Measurements from ENCODE around the gene TOX3. TPM values are rescaled to one million over a fixed set of nuclear protein-coding genes. Genes with fewer than 3 reads are reported as not detected.

TOX3 gene
- total RNA-seq, 1 donor from 2014 or later = 8.5 TPM

DNA sequence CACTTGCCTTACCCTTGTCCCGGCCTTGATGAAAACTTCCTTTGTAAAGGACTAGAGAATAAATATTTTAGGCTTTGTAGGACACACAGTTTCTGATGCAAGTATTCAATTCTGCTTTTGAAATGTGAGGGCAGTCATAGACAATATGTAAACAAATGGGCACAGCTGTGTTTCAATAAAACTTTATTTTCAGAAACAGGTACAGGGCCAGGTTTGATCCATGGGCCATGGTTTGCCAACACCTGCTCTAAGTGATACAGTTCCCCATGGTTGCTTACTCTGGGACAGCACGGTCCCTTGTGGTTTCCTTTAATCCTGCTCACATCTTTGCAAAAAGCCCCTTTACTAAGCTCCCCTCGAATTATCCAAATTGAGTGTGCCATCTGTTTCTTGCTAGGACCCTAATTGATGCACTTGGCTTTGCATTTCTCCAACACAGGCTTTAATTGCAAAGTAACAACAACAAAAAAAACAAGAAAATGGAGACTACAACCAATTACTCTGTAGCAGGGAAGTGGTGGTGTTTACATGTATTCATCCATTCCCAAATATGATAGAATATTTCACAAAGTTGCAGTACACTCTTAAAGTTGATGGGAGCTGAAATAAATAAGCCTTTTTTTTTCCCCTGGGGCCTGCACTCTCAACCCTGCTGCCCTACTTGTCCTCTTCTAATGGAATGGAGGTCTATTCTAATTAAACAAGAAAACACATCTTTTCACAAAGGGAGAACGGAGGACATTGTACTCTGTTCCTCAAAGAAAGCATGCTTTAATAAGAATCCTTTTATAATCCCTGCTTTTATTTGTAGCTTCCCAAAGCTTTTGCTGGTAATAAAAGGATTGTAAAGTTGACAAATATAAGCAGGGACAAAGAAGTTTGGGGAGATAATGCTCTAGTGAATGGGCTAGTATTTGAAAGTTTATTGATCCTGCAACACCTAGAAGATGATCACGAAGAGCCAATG is 37.7 kb upstream of the TOX3 start:
- H3K27me3 Mint-ChIP-seq (ENCODE audit: unreplicated experiment) = peaks cover 4% of the 10 kb centered on the region
- no peak overlapping the region for H3K4me3 Mint-ChIP-seq (ENCODE audit: unreplicated experiment)
- no peaks in the 10 kb centered on the region for H3K4me1 Mint-ChIP-seq (ENCODE audit: unreplicated experiment)
- no peak overlapping the region for H3K27ac Mint-ChIP-seq (ENCODE audit: unreplicated experiment)
- H3K36me3 Mint-ChIP-seq (ENCODE audit: low read depth, unreplicated experiment) = no peaks in the 10 kb centered on the region
- DNase-seq (ENCODE audit: low spot score) = no peak
- TF ChIP-seq, protein P1, sequence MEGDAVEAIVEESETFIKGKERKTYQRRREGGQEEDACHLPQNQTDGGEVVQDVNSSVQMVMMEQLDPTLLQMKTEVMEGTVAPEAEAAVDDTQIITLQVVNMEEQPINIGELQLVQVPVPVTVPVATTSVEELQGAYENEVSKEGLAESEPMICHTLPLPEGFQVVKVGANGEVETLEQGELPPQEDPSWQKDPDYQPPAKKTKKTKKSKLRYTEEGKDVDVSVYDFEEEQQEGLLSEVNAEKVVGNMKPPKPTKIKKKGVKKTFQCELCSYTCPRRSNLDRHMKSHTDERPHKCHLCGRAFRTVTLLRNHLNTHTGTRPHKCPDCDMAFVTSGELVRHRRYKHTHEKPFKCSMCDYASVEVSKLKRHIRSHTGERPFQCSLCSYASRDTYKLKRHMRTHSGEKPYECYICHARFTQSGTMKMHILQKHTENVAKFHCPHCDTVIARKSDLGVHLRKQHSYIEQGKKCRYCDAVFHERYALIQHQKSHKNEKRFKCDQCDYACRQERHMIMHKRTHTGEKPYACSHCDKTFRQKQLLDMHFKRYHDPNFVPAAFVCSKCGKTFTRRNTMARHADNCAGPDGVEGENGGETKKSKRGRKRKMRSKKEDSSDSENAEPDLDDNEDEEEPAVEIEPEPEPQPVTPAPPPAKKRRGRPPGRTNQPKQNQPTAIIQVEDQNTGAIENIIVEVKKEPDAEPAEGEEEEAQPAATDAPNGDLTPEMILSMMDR (IDR thresholded peaks at IDR 0.05; ENCODE audit: unreplicated experiment) = no peak
- no peaks in the 10 kb centered on the region for H3K9me3 Mint-ChIP-seq (ENCODE audit: unreplicated experiment)

DNA sequence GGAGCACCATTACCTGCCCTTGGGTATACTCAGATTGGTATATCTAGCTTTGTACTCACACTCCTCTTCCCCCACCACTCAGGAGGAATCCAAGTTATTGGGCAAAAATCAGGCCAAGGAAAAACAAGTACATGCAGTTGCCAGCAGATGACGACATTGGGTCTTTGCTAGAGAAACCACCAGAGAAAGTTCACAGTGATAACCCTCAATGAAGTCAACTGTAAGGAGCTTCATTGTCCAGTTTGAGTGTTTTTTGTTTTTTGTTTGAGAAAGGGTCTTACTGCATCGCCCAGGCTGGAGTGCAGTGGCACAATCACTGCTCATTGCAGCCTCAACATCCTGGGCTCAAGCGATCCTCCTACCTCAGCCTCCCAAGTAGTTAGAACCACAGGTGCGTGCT is 34.6 kb upstream of the TOX3 start:
- H3K9me3 Mint-ChIP-seq (ENCODE audit: unreplicated experiment) = no peaks in the 10 kb centered on the region
- no peak overlapping the region for H3K27ac Mint-ChIP-seq (ENCODE audit: unreplicated experiment)
- H3K27me3 Mint-ChIP-seq (ENCODE audit: unreplicated experiment) = peaks cover 2% of the 10 kb centered on the region
- H3K36me3 Mint-ChIP-seq (ENCODE audit: low read depth, unreplicated experiment) = no peaks in the 10 kb centered on the region
- H3K4me3 Mint-ChIP-seq (ENCODE audit: unreplicated experiment) = no peak overlapping the region
- peaks cover 5% of the 10 kb centered on the region for H3K4me1 Mint-ChIP-seq (ENCODE audit: unreplicated experiment)
- TF ChIP-seq, protein P1 (IDR thresholded peaks at IDR 0.05; ENCODE audit: unreplicated experiment) = no peak
- no peak for DNase-seq (ENCODE audit: low spot score)

DNA sequence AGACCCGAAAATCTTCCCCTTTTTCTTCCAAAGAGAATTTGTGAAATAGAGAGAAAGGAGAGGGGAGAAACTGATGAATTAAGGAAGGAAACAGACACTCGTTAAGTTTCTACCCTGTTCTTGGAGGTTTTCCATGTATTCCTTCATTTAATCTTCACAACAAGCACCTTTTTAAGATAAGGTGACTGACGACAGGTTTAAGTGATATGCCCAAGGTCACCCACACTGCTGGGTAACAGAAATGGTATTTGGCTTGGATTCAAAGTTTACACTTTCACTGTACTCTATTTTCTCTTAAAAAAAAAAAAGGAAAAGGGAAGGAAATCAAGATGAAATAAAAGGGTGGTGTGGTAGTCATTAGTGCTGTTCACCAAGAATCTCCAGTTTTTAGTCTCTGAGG is 33.5 kb upstream of the TOX3 start:
- Mint-ChIP-seq H3K9me3 (ENCODE audit: unreplicated experiment) (no peaks in the 10 kb centered on the region), H3K36me3 (ENCODE audit: low read depth, unreplicated experiment) (no peaks in the 10 kb centered on the region), H3K27me3 (ENCODE audit: unreplicated experiment) (peaks cover 2% of the 10 kb centered on the region), H3K4me1 (ENCODE audit: unreplicated experiment) (peaks cover 5% of the 10 kb centered on the region), H3K27ac (ENCODE audit: unreplicated experiment) (no peak overlapping the region), H3K4me3 (ENCODE audit: unreplicated experiment) (no peak overlapping the region)
- no peak for DNase-seq (ENCODE audit: low spot score)
- TF ChIP-seq, protein P1 (IDR thresholded peaks at IDR 0.05; ENCODE audit: unreplicated experiment) = no peak

DNA sequence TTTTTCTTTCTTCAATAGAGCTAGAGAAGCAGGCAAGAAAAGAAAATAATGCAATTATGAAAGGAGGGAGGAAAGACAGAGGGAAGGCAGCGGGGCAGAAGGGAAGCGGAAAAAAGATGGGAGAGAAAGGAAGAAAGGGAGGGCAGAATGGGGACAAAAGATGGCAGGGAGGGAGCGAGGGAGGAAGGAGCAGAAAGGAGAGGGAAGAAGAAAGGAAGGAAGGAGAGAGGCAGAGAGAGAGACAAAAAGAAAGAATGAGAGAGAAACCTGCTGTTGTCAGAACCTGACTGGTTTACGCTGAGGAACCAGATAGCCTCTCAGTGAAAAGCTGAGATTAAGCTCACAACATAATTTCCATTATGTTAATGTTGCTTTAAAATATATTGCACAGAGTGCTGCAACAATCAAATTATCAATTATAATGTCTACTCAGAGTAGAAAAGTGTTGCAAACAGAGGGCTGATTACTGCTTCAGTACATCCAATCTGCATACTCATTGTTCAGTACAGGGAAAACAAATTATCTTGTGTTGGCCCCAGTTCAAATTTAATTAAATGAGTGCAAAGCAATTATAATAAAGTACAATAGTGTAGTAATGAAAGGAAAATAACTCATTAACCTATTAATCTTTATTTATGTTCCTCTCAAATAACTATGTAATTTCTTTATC is 32.0 kb upstream of the TOX3 start:
- Mint-ChIP-seq H3K4me3 (ENCODE audit: unreplicated experiment) (no peak overlapping the region), H3K36me3 (ENCODE audit: low read depth, unreplicated experiment) (no peaks in the 10 kb centered on the region), H3K27me3 (ENCODE audit: unreplicated experiment) (peaks cover 2% of the 10 kb centered on the region), H3K4me1 (ENCODE audit: unreplicated experiment) (peaks cover 5% of the 10 kb centered on the region), H3K27ac (ENCODE audit: unreplicated experiment) (no peak overlapping the region), H3K9me3 (ENCODE audit: unreplicated experiment) (no peaks in the 10 kb centered on the region)
- TF ChIP-seq, protein P1 (IDR thresholded peaks at IDR 0.05; ENCODE audit: unreplicated experiment) = no peak
- no peak for DNase-seq (ENCODE audit: low spot score)

All from endothelial cell (in vitro differentiated cells).